SH-SY5Y (cell line): ENCODE results near the gene SBK2.

Experiments used
- GATA2 ChIP-seq: IDR thresholded peaks from 2 replicates; pipeline ENCODE4 v1.6.1; 2011; ENCODE audit warnings: mild to moderate bottlenecking, low read depth, low read length
- GATA3 ChIP-seq: IDR thresholded peaks from 2 replicates; pipeline ENCODE4 v1.6.1; 2011; ENCODE audit warnings: low read depth, mild to moderate bottlenecking, low read length, moderate library complexity

- no peak for TF ChIP-seq GATA3
- TF ChIP-seq GATA2: no peak
Measured at GRCh38 chr19:55525289-55526101, 11.4 kb downstream of the SBK2 start.
